Mammary epithelial cell (primary cell): ENCODE measurements around the gene CCS.

Experiments
- CTCF ChIP-seq, 2 donors: IDR thresholded peaks in 1 of 2; conservative IDR thresholded peaks in 1 of 2; 2 replicates each; pipeline ENCODE4 v1.5.1; 2011 to 2012; ENCODE audit warnings: inconsistent platforms in 2 of 2, low read length in 2 of 2, mild to moderate bottlenecking in 2 of 2, control low read depth in 1 of 2, low read depth in 1 of 2; ENCODE audit not compliant: insufficient read depth in 1 of 2; ENCODE audit errors: extremely low read depth in 1 of 2
- EZH2 ChIP-seq: IDR thresholded peaks from 2 replicates; pipeline ENCODE4 v1.6.1; 2012; ENCODE audit warnings: low read length, inconsistent platforms, borderline replicate concordance

GRCh38 chr11:66617155-66617834 is 24.3 kb downstream of the CCS start:
- TF ChIP-seq CTCF (conservative IDR thresholded peaks at IDR 0.05 in 1 of 2, IDR thresholded peaks at IDR 0.05 in 1 of 2; ENCODE audit: extremely low read depth in 1 of 2, insufficient read depth in 1 of 2, low read depth in 1 of 2, low read length in 2 of 2) (no peak), EZH2 (no peak)
